Lower lobe of right lung (tissue), 2 donors: ENCODE results near the gene S100A1. TPM values are rescaled to one million over a fixed set of nuclear protein-coding genes. Genes with fewer than 3 reads are reported as not detected.
"Not testable (repeated sequence)": the region's sequence is repeated elsewhere in the genome, so short reads cannot be mapped to it uniquely, and the experiment has no call there.

Experiments
- ATAC-seq, 2 donors: fragments of 200-7000 bp; cut with Tn5 transposase; one replicate each; pipeline ENCODE4 v1.9.1; 2020 to 2022; ENCODE audit warnings: mild to moderate bottlenecking in 2 of 2, moderate library complexity in 2 of 2
- DNase-seq: peaks from one replicate; pipeline ENCODE4 v3.0.0-alpha.2; 2020
- H3K27ac ChIP-seq: fragments of 200-600 bp; one replicate; pipeline ENCODE4 v1.8.0; 2022
- H3K27me3 ChIP-seq: fragments of 200-600 bp; one replicate; pipeline ENCODE4 v1.8.0; 2022; ENCODE audit warnings: low read depth
- H3K36me3 ChIP-seq: fragments of 200-600 bp; one replicate; pipeline ENCODE4 v1.8.0; 2022; ENCODE audit warnings: mild to moderate bottlenecking
- H3K4me1 ChIP-seq: fragments of 200-600 bp; one replicate; pipeline ENCODE4 v1.8.0; 2022
- H3K4me3 ChIP-seq: fragments of 200-600 bp; one replicate; pipeline ENCODE4 v1.8.0; 2022; ENCODE audit warnings: mild to moderate bottlenecking
- H3K9me3 ChIP-seq: fragments of 200-600 bp; one replicate; pipeline ENCODE4 v1.8.0; 2022
- intact Hi-C: fragments of 100-400 bp; cut with DNase I; formaldehyde crosslinking; loops from one replicate; pipeline ENCODE4 v1.11.0; 2022
- total RNA-seq: library from RNA; stranded (reverse); fragmentation: NEBNext Ultra II Directional; extraction: Animal tissue kit (Norgen Biotek cat#: 25700); gene quantifications from one replicate; pipeline ENCODE4 v1.2.1, GENCODE V29; 2021
- TF ChIP-seq, protein P1 (sequence below): fragments of 200-600 bp; IDR thresholded peaks from one replicate; pipeline ENCODE4 v1.8.0; 2022; ENCODE audit warnings: antibody characterized with exemption, mild to moderate bottlenecking
- donor health status: DM: no; HTN: yes; CAD: no; lungs with severe emphysema.

S100A1 gene
- total RNA-seq, 1 donor from 2014 or later: 0.71 TPM

DNA sequence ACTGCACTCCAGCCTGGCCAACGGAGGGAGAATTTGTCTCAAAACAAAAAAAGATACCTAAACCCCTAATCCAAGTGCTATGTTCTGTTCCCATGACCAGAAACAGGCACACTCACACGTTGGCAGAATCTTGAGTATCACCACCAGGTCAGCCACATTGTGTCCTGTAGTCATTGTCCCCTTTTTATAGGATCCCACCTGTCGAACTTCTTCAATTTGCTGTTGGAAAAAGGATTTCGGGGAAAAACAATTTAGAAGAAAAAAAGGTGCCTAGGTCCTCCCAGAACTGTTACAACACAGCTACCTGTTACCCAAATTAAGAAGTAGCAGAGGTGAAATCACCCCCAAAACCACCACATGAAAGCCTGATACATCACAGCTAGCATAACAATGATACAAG lies 39.2 kb downstream of the S100A1 start:
- H3K27ac ChIP-seq: no peak overlapping the region
- TF ChIP-seq, protein P1, sequence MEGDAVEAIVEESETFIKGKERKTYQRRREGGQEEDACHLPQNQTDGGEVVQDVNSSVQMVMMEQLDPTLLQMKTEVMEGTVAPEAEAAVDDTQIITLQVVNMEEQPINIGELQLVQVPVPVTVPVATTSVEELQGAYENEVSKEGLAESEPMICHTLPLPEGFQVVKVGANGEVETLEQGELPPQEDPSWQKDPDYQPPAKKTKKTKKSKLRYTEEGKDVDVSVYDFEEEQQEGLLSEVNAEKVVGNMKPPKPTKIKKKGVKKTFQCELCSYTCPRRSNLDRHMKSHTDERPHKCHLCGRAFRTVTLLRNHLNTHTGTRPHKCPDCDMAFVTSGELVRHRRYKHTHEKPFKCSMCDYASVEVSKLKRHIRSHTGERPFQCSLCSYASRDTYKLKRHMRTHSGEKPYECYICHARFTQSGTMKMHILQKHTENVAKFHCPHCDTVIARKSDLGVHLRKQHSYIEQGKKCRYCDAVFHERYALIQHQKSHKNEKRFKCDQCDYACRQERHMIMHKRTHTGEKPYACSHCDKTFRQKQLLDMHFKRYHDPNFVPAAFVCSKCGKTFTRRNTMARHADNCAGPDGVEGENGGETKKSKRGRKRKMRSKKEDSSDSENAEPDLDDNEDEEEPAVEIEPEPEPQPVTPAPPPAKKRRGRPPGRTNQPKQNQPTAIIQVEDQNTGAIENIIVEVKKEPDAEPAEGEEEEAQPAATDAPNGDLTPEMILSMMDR: no peak
- H3K9me3 ChIP-seq: no peaks in the 10 kb centered on the region
- no peaks in the 10 kb centered on the region for H3K27me3 ChIP-seq
- no peak overlapping the region for H3K4me3 ChIP-seq
- H3K36me3 ChIP-seq: peaks cover 74% of the 10 kb centered on the region
- no peak for ATAC-seq
- intact Hi-C loops: no loop called here
- DNase-seq: no peak
- H3K4me1 ChIP-seq: peaks cover 30% of the 10 kb centered on the region

DNA sequence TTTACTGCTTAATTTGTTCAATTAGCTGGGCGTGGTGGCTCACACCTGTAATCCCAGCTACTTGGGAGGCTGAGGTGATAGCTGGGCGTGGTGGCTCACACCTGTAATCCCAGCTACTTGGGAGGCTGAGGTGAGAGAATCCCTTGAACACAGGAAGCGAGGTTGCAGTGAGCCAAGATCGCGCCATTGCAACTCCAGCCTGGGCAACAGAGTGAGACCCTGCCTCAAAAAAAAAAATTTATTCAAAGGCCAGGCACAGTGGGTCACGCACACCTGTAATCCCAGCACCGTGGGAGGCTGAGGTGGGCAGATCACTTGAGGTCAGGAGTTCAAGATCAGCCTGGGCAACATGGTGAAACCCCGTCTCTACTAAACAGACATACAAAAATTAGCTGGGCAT lies 40.4 kb downstream of the S100A1 start:
- H3K9me3 ChIP-seq, intact Hi-C loops, H3K4me3 ChIP-seq, H3K27me3 ChIP-seq, H3K27ac ChIP-seq, ATAC-seq: not testable (repeated sequence)
- peak; percentile 37 for DNase-seq
- peaks cover 62% of the 10 kb centered on the region for H3K36me3 ChIP-seq
- H3K4me1 ChIP-seq: peaks cover 31% of the 10 kb centered on the region

DNA sequence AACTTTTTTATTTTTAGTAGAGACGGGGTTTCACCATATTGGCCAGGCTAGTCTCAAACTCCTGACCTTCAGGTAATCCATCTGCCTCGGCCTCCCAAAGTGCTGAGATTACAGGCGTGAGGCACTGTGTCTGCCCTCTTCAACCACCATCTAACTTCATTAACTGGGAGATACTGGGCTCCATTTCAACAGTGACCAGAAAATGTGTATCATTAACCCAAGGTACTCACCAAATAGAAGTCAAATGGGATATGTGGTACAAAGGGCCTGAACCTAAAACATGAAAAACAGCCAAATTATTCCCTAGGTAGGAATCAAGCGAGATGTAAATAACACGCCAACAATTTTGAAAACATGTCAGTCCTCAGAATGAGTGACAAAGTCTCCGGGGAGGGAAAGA lies 41.4 kb downstream of the S100A1 start:
- H3K36me3 ChIP-seq: peaks cover 53% of the 10 kb centered on the region
- peak; percentile 6 for DNase-seq
- TF ChIP-seq, protein P1: no peak
- no peaks in the 10 kb centered on the region for H3K9me3 ChIP-seq
- peak overlapping the region; percentile 93 for H3K4me3 ChIP-seq
- no peaks in the 10 kb centered on the region for H3K27me3 ChIP-seq
- intact Hi-C loops: no loop called here
- H3K4me1 ChIP-seq: peaks cover 31% of the 10 kb centered on the region
- H3K27ac ChIP-seq: peak overlapping the region; percentile 88
- ATAC-seq: no peak

- Histone ChIP-seq H3K4me1 (peaks cover 31% of the 10 kb centered on the region), H3K36me3 (peaks cover 45% of the 10 kb centered on the region), H3K9me3 (no peaks in the 10 kb centered on the region), H3K27ac (peak overlapping the region; percentile 88), H3K4me3 (peak overlapping the region; percentile 93), H3K27me3 (no peaks in the 10 kb centered on the region)
- intact Hi-C loops: no loop called here
- ATAC-seq: peak; percentile 11 to 27
- TF ChIP-seq, protein P1: no peak
- peak; percentile 54 for DNase-seq
Observed at GRCh38 chr1:153670257-153670858, 42.1 kb downstream of the S100A1 start.

DNA sequence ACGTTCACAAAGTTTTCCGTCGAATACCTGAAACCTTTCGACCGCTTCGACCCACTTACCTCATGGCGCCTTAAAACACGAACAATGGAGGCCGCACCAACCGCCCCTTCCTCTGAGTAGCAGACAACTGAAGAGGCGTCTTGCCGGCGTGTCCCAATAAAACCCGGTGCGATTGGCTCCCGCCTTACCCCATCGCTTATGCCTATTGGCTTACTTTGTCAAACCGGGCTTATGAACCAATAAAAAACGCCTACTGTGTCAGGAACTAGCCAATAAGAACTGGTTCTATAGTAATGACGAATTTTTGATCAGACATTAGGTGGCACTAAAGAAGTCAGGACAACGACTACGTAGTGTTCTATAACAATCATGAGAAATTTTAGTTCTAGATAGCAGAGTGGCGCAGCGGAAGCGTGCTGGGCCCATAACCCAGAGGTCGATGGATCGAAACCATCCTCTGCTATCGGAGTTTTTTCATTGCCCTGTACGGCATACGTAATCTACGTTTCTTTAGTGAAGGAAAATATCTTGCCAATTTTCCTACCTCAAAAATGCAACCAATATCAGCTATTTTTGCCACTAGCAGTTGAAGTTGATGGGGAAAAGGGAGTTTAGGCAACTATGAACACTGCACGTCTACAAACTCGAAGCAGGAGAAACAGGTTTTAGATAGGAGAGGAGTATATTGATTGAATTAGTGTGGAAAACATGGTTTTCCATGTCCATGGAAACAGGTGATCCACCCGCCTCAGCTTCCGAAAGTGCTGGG lies 42.8 kb downstream of the S100A1 start, which contains the start of gene ILF2:
Gene ILF2, minus strand, starts transcription at position 135 of the 769 bp plus-strand sequence. Its CDS starts 71 bp downstream, at position 64.
- H3K4me1 ChIP-seq: peaks cover 31% of the 10 kb centered on the region
- peak; percentile 96 for DNase-seq
- no peaks in the 10 kb centered on the region for H3K27me3 ChIP-seq
- TF ChIP-seq, protein P1: peak; percentile 37
- H3K4me3 ChIP-seq: peak within 1 kb of the TSS; percentile 93
- H3K9me3 ChIP-seq: no peaks in the 10 kb centered on the region
- H3K36me3 ChIP-seq: peaks cover 38% of the 10 kb centered on the region
- intact Hi-C loops: no loop called here
- ATAC-seq: peak; percentile 96 to 97
- H3K27ac ChIP-seq: peak within 1 kb of the TSS; percentile 88

DNA sequence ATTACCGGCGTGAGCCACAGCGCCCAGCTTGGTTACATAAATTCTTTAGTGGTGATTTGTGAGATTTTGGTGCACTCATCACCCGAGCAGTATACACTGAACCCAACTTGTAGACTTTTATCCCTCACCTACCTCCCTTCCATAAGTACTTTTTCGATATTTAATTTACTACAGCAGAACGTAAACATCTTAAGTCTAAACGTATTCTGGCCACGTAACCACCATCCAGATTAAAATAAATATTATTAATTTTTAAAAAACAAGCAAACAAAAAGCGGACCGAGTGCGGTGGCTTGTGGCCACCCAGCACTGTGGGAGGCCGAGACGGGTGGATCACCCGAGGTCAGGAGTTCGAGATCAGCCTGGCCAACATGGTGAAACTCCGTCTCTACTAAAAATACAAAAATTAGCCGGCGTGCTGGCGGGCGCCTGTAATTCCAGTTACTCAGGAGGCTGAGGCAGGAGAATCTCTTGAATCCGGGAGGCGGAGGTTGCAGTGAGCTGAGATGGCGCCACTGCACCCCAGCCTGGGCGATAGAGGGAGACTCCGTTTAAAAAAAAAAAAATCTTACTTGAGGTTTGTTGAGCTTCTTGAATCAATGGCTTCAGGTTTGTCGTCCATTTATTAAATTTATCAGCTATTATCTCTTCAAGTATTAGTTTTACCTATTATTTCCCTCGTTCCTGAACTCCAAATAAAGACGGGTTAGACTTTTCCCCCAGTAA lies 43.6 kb downstream of the S100A1 start:
- H3K27me3 ChIP-seq, intact Hi-C loops, H3K9me3 ChIP-seq: not testable (repeated sequence)
- peak overlapping the region; percentile 88 for H3K27ac ChIP-seq
- H3K4me1 ChIP-seq: peaks cover 31% of the 10 kb centered on the region
- peaks cover 31% of the 10 kb centered on the region for H3K36me3 ChIP-seq
- peak overlapping the region; percentile 93 for H3K4me3 ChIP-seq
- ATAC-seq (peak; percentile 54 to 63), DNase-seq (peak; percentile 65)
